A673 (cell line): ENCODE data around the gene GHRHR.

ENCODE experiments used
- CTCF ChIP-seq: fragments of 300-800, 200-600 bp; sonication (generic); conservative IDR thresholded peaks from 2 replicates; pipeline ENCODE4 v1.5.1; 2017; ENCODE audit warnings: low read depth, mild to moderate bottlenecking, antibody characterized with exemption, low read length, moderate library complexity, mixed read lengths
- EZH2 ChIP-seq: fragments of 200-600 bp; sonication (generic); IDR thresholded peaks from 2 replicates; pipeline ENCODE4 v1.6.1; 2017; ENCODE audit warnings: borderline replicate concordance, low read depth, mild to moderate bottlenecking, mixed read lengths, antibody characterized with exemption, low read length; ENCODE audit not compliant: poor library complexity, severe bottlenecking

DNA sequence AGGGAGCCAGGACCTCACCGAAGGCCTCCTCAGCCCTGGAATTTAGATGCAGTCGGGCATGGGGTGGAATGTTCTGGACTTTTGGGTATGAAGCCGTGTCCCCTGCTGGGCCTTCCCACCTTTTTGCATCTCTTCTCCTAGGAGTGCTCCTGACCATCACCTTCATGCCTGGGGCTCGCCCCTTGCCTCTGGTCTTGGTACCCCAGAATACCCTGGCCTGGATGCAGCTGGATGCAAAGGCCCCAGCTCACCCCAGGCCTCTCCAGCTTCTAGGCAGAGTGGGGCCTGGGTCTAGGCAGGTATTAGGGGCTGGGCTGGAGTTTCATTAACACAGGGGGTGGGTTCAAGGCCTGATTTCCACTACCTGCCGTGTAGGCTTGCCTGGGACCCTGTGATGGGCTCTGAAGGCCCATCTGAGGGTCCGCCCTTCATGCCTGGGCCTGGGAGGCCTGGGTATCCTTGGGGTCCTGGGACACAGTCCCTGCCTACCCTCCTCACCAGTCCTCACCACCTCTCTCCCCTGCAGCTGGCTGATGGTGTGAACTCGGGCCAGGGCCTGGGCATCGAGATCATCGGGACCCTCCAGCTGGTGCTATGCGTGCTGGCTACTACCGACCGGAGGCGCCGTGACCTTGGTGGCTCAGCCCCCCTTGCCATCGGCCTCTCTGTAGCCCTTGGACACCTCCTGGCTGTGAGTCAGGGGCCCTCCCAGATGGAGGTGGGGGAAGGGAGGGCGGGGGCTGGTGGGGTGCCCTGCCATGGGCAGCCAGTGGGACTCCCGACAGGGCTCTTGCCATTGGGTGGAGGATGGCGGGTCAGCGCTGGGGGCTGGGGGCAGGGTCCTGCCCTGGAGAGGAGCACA, 42.0 kb upstream of the GHRHR start:
- no peak for TF ChIP-seq CTCF
- TF ChIP-seq EZH2, result no peak
